Stimulated activated CD4-positive, alpha-beta T cell treated with anti-CD3 and anti-CD28 coated beads, Interleukin-1b, Interleukin-23, amount 100 ng/mL, for 1 hour (primary cell): ENCODE data around the gene CAAP1.
"Not testable (repeated sequence)": the region's sequence is repeated elsewhere in the genome, so short reads cannot be mapped to it uniquely, and the experiment has no call there.

Experiments
- DNase-seq, 2 donors: peaks; one replicate each; pipeline ENCODE4 v3.0.0-alpha.2; 2020; ENCODE audit warnings: low read depth in 2 of 2

The CAAP1 gene

DNA sequence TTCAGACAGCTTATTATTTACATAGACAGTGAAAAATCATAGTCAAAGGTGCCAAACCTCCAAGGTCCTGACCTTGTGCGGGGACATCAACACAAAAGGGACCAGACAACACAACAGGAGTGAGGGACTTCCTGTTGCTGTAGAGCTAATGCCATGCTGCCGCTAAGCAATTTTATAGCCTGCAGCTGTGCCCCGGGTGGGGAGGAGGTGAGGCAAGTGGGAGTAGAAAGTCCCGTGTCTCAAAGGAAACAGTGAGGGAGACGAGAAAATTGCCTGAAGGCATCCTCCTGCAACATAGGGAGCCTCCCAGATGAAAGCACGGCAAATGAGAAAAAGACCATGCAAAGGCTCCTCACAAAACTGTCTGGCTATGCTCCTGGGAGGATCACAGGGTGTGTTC, 58.8 kb downstream of the CAAP1 start:
- no peak for DNase-seq

DNA sequence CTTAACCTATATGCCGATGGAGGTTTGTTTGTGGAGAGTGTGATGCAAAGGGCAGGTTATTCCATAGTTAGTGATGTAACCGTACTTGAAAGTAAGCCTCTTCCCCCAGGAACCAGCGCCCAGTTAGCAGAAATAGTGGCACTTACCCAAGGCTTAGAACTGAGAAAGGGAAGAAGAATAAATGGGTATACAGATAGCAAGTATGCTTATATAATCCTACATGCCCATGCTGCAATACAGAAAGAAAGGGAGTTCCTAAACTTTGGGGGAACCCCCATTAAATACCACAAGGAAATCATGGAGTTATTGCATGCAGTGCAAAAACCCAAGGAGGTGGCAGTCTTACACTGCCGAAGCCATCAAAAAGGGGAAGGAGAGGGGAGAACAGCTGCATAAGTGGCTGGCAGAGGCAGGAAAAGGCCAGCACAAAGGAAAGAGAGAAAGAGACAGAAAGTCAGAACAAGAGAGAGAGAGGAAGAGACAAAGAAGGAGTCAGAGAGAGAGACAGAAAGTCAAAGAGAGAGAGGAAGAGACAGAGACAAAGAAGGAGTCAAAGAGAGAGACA, 64.1 kb downstream of the CAAP1 start:
- DNase-seq: not testable (repeated sequence)

DNA sequence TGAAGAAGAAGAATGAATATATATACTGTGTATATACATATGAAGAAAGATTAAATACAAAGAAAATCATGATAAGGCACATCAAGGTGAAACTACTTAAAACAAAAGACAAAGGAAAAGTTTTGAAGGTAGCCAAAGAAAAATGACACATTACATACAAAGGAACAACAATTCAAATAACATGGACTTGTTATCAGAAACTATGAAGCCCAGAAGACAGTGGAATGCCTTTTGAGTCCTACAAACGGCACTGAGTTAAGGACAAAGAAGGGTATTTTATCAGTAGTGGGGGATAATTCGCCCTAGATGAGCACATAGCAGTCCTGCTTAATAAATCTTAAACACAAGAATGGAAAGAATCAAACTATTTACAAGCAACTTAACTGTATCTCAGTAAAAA, 77.8 kb downstream of the CAAP1 start:
- DNase-seq: no peak

DNA sequence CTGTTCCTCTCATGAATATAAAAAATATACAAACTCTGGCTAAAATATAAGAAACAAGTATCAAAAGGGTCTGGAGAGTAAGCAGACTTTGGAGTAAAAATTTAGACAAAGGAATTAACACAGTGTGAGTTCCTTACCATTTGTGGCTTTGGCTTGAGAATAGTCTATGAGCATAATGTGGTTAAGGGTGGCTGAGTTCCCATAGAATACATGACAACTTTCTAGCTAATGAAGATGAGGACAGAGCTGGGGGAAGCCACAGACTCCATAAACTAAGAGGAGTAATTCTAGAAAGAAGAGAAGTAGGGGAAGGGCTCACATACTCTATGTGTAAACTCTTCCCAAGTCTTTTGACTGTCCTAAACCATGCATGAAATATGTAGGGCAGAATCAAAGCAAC, 79.4 kb downstream of the CAAP1 start:
- no peak for DNase-seq

DNA sequence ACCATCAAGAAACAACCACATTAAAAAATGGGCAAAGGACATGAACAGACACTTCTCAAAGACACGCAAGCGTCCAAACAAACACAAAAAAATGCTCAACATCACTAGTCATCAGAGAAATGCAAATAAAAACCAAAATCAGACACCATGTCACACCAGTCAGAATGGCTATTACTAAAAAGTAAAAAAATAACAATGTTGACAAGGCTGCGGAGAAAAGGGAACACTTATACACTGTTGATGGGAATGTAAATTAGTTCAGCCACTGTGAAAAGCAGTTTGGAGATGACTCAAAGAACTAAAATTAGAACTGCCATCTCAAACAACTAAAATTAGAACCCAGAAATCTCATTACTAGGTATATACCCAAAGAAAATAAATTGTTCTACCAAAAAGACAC, 80.4 kb downstream of the CAAP1 start:
- DNase-seq: no peak

DNA sequence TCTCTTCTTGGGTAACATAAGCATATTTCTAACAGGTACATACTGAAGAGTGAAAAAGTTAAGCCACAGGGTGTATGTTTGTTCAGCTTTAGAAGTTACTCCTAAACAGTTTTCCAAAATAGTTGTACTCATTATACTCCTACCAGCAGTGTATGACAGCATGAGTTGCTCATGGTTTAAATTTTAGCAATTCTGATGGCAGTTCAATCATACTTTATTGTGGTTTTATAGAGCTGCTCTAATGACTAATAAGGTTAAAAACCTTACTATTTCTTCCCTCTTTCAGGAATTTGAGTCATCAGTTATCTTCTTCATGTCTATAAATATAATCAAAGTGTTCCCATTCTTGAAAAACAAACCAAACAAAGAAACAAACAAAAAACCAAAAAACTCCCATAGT, 81.5 kb downstream of the CAAP1 start:
- DNase-seq: no peak

DNA sequence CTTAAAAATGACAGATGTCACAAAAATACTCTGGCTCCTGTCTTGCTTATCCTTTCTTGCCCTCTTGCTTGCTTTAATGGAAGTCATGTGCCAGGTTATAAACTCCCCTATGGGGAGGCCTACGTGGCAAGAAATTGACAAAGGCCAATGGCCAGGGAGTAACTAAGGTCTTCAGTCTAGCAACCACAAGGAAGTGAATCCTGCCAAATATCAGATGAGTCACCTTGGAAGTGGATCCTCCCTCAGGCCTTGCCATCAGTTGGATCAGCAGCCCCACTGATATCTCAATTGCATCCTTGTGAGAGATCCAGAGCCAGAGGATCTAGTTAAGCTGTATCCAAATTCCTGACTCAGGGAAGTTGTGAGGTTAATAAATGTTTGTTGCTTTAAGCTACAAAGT, 82.8 kb downstream of the CAAP1 start:
- DNase-seq: no peak

DNA sequence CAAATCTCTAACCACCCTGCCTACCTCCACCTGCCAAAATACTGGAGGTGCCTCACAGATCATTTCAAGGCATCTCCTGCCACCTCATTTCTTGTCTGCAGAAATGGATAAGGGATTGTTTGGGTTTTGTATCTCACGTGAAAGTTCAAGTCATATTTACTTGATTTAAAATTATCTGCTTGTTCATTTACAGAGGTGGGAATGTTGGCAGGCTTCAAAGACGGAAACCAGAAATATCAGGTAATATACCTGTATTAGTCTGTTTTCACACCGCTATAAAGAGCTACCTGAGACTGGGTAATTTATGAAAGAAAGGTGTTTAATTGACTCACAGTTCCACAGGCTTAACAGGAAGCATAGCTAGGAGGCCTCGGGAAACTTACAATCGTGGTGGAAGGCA, 85.4 kb downstream of the CAAP1 start:
- DNase-seq: no peak

DNA sequence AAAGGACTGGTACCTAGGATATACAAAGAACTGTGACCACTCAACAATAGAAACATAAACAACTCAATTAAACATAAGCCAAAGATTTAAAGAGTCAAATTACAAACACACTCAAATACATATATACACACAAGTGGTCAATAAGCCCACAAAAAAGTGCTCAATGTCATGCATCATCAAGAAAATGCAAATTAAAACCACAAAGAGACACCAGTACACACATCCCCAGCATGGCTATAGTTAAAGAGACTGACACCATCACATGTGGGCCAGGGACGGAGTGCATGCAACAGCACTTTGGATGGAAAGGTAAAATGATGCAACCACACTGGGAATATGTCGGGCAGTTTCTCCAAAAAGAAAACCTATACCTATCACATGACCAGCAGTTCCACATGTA, 89.7 kb downstream of the CAAP1 start:
- DNase-seq: no peak

DNA sequence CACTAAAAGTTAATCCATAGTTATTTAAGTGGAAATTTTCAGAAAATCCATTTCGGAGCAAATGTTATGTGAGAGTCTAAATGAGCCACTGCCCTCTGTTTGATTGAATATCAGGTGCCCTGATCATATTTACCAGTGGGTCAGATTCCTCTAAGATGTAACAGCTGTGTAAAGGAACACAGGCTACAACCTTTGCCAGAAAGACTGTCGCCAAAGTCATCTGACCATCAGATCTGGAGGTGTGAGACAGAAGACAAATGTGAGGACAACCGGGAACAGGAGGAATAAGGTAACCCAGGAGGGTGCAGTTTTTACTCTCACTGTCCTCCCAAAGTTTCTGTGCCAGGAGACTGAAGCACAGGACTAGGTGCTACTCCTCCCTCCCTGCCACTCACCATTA, 90.8 kb downstream of the CAAP1 start:
- no peak for DNase-seq

DNA sequence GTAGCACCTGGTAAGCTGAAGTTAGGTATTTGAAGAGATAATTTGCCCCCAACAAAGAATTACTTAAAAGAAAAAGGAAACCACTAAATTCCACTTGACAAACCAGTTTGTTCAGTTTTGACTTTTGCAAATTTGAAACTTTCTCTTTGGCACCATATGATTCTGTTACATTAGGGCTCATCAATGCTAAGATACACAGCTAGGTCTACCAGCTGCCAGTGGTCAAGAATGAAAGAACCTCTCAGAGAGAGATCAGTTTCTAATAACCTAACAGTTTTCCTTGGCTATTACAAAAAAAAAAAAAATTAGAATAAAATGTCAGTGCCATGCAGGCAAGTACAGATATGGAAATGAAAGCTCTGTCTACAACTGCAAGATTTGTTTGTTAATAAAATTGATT, 92.3 kb downstream of the CAAP1 start:
- no peak for DNase-seq

DNA sequence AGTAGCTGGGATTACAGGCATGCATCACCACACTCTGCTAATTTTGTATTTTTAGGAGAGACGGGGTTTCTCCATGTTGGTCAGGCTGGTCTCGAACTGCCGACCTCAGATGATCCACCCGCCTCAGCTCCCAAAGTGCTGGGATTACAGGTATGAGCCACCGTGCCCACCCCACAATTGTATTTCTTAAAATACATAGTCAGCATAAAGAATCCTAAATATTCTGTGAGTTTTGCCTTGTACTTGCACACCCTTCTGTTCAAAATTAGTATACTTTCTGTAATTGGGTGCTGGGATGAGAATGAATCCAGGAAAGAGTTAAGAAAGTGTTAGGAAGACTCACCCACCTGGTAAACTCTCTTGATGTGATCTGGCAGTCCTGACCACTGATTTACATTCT, 101.3 kb downstream of the CAAP1 start:
- no peak for DNase-seq
